SK-N-MC (cell line): ENCODE results near the gene NPHP3.

Experiments
- DNase-seq: peaks from one replicate; pipeline ENCODE4 v3.0.0-alpha.2; 2011; ENCODE audit warnings: low read depth, low spot score
- H3K27ac ChIP-seq: fragments of 200-600 bp; sonication (generic); 2 replicates; pipeline ENCODE4 v1.5.1; 2016; ENCODE audit warnings: mixed run types
- H3K36me3 ChIP-seq: fragments of 200-600 bp; sonication (generic); 2 replicates; pipeline ENCODE4 v1.6.1; 2017; ENCODE audit warnings: antibody characterized with exemption, low read length, mixed read lengths; ENCODE audit not compliant: insufficient read depth
- H3K4me3 ChIP-seq: fragments of 200-600 bp; sonication (generic); 2 replicates; pipeline ENCODE4 v1.5.1; 2016
- H3K9ac ChIP-seq: fragments of 200-600 bp; sonication (generic); 2 replicates; pipeline ENCODE4 v1.8.0; 2017; ENCODE audit warnings: mixed run types, mixed read lengths; ENCODE audit not compliant: insufficient read length
- H3K9me3 ChIP-seq: fragments of 200-600 bp; sonication (generic); 2 replicates; pipeline ENCODE4 v1.6.1; 2017; ENCODE audit warnings: low read depth, mild to moderate bottlenecking, antibody characterized with exemption, low read length, moderate library complexity, mixed read lengths
- EZH2 ChIP-seq: fragments of 200-600 bp; sonication (generic); IDR thresholded peaks from one replicate; pipeline ENCODE4 v1.6.1; 2017; ENCODE audit warnings: antibody characterized with exemption
- FOXP2 ChIP-seq: optimal IDR thresholded peaks from 2 replicates; pipeline ENCODE3; 2011; ENCODE audit warnings: mild to moderate bottlenecking, moderate library complexity; ENCODE audit not compliant: insufficient read depth; ENCODE audit errors: extremely low read length, control extremely low read depth
- POLR2AphosphoS5 ChIP-seq: IDR thresholded peaks from 2 replicates; pipeline ENCODE4 v1.6.1; 2012; ENCODE audit warnings: mild to moderate bottlenecking, low read depth, low read length, borderline replicate concordance

The NPHP3 gene

DNA sequence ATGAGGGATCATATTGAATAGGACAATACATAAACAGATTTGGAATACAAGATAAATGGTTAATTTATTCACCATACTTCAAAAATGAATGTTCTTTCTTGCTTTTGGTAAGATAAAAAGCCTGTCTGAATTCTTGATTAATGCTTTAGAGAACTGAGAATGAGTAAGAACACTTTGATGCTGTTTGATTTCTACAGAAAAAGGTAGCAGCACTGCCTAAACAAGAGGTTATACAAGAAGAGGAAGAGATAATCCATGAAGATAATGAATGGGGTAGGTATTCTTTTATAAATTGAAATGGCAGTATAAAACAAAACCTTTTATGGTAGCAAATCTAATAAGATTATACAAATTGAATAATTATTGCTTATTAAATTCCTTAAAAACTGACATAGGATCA is 46.8 kb downstream of the NPHP3 start:
- Histone ChIP-seq H3K4me3 (no peak overlapping the region), H3K9me3 (no peaks in the 10 kb centered on the region), H3K9ac (no peak overlapping the region), H3K36me3 (peaks cover 76% of the 10 kb centered on the region), H3K27ac (no peak overlapping the region)
- no peak for DNase-seq
- TF ChIP-seq FOXP2, result no peak
- TF ChIP-seq EZH2, result no peak
- TF ChIP-seq POLR2AphosphoS5, result no peak

GRCh38 chr3:132669256-132669777 is 52.9 kb downstream of the NPHP3 start:
- Histone ChIP-seq H3K9me3 (no peaks in the 10 kb centered on the region), H3K9ac (no peak overlapping the region), H3K36me3 (peaks cover 58% of the 10 kb centered on the region), H3K4me3 (no peak overlapping the region), H3K27ac (no peak overlapping the region)
- TF ChIP-seq POLR2AphosphoS5, result no peak
- TF ChIP-seq EZH2, result no peak
- no peak for TF ChIP-seq FOXP2
- DNase-seq, result no peak

DNA sequence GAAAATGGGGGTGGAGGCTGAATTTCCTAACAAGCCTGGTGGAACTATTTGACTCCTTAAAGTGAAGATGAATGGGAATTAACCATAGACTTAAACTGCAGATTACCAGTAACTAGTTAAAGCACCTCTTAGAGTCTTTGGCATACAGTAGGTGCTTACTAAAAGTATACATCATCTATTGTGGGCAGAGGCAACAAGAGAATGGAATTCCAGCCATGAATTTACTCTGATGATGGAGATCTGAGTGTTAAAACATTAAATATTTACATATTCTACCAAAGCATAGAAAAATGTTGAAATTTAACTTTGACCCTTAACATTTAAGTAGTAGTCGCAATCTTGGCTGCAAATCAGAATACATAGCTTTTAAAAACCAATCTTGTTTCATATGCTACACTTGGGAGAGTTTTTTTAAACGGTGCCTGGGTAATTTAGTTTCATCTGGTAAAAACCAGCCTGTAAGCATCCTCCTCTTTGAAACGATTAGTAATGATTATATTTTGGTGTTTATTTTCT is 56.9 kb downstream of the NPHP3 start:
- DNase-seq, result no peak
- H3K9me3 ChIP-seq, result no peaks in the 10 kb centered on the region
- TF ChIP-seq POLR2AphosphoS5 (no peak), FOXP2 (no peak), EZH2 (no peak)
- H3K9ac ChIP-seq, result no peak overlapping the region
- H3K27ac ChIP-seq, result no peak overlapping the region
- H3K36me3 ChIP-seq, result peaks cover 29% of the 10 kb centered on the region
- no peak overlapping the region for H3K4me3 ChIP-seq

GRCh38 chr3:132662212-132662611 is 60.0 kb downstream of the NPHP3 start:
- peaks cover 20% of the 10 kb centered on the region for H3K36me3 ChIP-seq
- no peak for TF ChIP-seq FOXP2
- TF ChIP-seq POLR2AphosphoS5, result no peak
- no peak for TF ChIP-seq EZH2
- H3K9me3 ChIP-seq, result no peaks in the 10 kb centered on the region
- H3K9ac ChIP-seq, result peak overlapping the region; percentile 92
- DNase-seq, result no peak
- H3K27ac ChIP-seq, result no peak overlapping the region
- H3K4me3 ChIP-seq, result peak overlapping the region; percentile 85; the same call in 1 of the 2 replicates

DNA sequence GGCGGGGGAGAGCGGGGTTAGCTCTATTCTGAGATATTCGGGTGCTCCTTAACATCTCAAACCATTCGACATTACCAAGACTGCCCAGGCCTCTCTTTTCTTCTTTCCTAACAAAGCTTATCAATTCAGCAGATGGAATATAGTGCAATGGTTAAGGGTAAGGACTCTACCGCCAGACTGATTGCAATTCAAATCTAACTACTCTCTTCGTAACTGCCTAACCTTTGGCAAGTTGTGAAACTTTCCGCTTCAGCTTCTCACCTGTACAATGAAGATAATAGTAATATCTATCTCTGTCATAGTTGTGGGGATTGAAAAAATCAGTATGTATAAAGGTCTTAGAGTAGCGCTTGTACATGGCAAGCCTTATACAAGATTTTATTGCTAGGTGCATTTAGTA is 61.1 kb downstream of the NPHP3 start:
- Histone ChIP-seq H3K4me3 (peak overlapping the region; percentile 85), H3K27ac (no peak overlapping the region), H3K9me3 (no peaks in the 10 kb centered on the region), H3K36me3 (peaks cover 9% of the 10 kb centered on the region), H3K9ac (peak overlapping the region; percentile 92)
- TF ChIP-seq EZH2 (no peak), POLR2AphosphoS5 (no peak), FOXP2 (no peak)
- DNase-seq, result no peak

DNA sequence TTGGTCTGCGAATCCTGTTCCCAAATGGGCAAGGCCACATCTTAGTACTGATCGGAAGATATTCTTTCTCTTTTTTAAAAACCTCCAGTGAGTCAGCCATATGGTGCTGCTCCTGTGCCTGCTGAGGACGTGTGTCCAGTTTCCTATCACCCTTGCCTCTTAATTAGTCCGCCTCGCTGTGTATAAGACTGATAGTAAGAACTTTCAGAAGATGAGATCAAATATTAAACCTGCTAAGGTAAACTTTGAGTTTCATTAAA is 61.5 kb downstream of the NPHP3 start:
- TF ChIP-seq FOXP2 (no peak), POLR2AphosphoS5 (no peak), EZH2 (no peak)
- peak overlapping the region; percentile 85 for H3K4me3 ChIP-seq
- H3K9me3 ChIP-seq, result no peaks in the 10 kb centered on the region
- no peak for DNase-seq
- H3K27ac ChIP-seq, result 0 out of 2 replicates have a peak overlapping the region, but pooled peaks have one; percentile 62
- 0 out of 2 replicates have a peak, but pooled peaks cover 6% of the 10 kb centered on the region for H3K36me3 ChIP-seq
- H3K9ac ChIP-seq, result peak overlapping the region; percentile 92

- TF ChIP-seq EZH2 (no peak), FOXP2 (peak; percentile 67), POLR2AphosphoS5 (peak; percentile 95)
Measured at GRCh38 chr3:132660052-132660810, 62.0 kb downstream of the NPHP3 start, which contains the start of gene UBA5. UBA5 (plus strand) TSS chr3:132660329; CDS start chr3:132660538, 209 bp downstream.

GRCh38 chr3:132659365-132660051 is 62.7 kb downstream of the NPHP3 start, which contains the start of gene ACAD11:
ACAD11 (minus strand) TSS chr3:132659809; CDS start chr3:132659751, 58 bp downstream.
- DNase-seq, result peak; percentile 59
- Histone ChIP-seq H3K27ac (peak within 1 kb of the TSS; percentile 62), H3K4me3 (peak within 1 kb of the TSS; percentile 85), H3K36me3 (0 out of 2 replicates have a peak, but pooled peaks cover 6% of the 10 kb centered on the region), H3K9ac (peak within 1 kb of the TSS; percentile 92), H3K9me3 (no peaks in the 10 kb centered on the region)
- no peak for TF ChIP-seq FOXP2
- no peak; the same call in 1 of the 2 replicates for TF ChIP-seq POLR2AphosphoS5
- no peak for TF ChIP-seq EZH2

More at GRCh38 chr3:132660052-132660810, 62.0 kb downstream of the NPHP3 start, which contains the start of gene UBA5:
- peak within 1 kb of the TSS; percentile 62 for H3K27ac ChIP-seq
- peak within 1 kb of the TSS; percentile 92 for H3K9ac ChIP-seq
- 0 out of 2 replicates have a peak, but pooled peaks cover 6% of the 10 kb centered on the region for H3K36me3 ChIP-seq
- DNase-seq, result peak; percentile 64
- no peaks in the 10 kb centered on the region for H3K9me3 ChIP-seq
- H3K4me3 ChIP-seq, result peak within 1 kb of the TSS; percentile 85

DNA sequence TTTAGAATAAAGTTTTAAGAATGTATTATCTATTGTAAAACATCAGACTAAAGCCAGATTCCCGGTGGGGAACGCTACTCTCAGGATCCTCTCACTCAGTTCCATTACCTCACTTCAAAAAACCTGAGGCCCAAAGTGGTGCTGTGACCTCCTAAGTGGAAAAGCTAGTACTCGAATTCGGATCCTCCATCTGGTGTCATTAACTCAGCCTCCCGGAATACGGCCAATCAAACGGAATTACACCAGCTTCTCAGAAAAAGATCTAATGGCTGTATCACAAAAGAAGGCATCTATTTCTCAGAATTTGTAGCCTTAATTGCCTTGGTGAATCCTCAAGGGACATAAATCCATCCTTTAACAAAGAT is 63.2 kb downstream of the NPHP3 start:
- peak overlapping the region; percentile 85 for H3K4me3 ChIP-seq
- TF ChIP-seq POLR2AphosphoS5 (no peak), FOXP2 (no peak), EZH2 (no peak)
- DNase-seq, result peak; percentile 28
- no peak overlapping the region for H3K27ac ChIP-seq
- 0 out of 2 replicates have a peak, but pooled peaks cover 6% of the 10 kb centered on the region for H3K36me3 ChIP-seq
- H3K9me3 ChIP-seq, result no peaks in the 10 kb centered on the region
- H3K9ac ChIP-seq, result peak overlapping the region; percentile 92
